Stimulated activated CD4-positive, alpha-beta T cell treated with anti-CD3 and anti-CD28 coated beads, Interleukin-15, amount 100 ng/mL, for 24 hours (primary cell): Measurements from ENCODE around the gene GORAB.

ENCODE experiments used
- DNase-seq: peaks from one replicate; pipeline ENCODE4 v3.0.0-alpha.2; 2020

Gene GORAB

DNA sequence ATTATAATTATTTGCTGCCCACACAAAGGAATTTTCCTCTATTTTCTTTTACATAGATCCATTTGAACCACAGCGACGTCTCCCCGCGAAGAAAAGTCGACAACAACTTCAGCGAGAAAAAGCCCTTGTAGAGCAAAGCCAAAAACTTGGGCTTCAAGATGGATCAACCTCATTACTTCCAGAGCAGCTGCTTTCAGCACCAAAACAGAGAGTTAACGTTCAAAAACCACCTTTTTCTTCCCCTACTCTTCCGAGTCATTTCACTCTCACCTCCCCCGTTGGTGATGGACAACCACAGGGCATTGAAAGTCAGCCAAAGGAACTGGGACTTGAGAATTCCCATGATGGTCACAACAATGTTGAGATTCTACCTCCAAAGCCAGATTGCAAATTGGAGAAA lies 7.2 kb downstream of the GORAB start:
- DNase-seq = no peak

DNA sequence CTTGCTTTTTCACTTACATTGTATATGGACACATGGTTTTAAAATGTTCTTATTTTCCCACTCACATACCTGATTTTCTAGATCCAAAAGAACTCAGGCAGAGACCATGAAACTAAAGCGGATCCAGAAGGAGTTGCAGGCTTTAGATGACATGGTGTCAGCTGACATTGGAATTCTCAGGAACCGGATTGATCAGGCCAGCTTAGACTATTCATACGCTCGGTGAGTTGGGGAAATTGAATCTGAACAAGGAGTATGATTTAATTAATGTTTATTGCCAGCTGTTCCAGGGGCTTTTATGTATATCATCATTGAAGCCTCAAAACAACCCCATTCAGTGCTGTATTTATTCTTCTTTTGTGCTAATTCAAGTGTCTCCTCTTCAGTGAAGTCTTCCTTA lies 12.7 kb downstream of the GORAB start:
- DNase-seq = no peak

DNA sequence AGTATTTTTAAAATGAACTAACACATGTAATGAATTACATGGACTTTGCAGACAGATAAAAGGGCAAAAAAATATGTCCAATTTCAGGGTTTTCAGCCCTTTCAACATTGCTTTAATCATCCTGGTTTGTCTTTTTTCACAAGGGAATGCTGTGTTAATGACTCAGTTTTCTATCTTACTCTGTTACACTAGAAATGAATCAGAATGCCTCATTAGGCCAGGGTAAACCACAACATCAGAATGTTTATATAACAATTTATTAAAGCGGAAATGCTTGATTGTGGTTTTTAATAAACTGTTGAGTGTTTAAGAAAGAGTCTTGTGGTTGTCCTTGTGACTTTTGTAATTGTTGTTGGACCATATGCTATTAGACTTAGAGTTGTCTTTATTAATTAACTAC lies 13.5 kb downstream of the GORAB start:
- DNase-seq = no peak

DNA sequence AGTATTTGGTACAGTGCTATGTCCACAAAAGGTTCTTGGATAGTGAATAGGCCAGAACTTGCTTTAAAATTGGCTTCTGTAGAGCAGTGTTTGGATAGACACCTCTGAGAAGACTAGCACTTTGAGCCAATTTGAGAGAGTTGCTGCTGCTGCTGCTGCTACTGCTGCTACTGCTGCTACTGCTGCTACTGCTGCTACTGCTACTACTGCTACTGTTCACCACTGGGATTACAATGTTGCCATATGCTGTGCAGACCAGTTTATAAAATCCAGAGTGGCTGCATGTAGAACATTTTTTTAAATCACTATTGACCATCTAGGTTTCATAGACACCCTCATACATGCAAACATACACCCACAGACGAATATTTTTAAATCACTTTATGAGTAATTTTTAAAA lies 15.3 kb downstream of the GORAB start:
- no peak for DNase-seq

DNA sequence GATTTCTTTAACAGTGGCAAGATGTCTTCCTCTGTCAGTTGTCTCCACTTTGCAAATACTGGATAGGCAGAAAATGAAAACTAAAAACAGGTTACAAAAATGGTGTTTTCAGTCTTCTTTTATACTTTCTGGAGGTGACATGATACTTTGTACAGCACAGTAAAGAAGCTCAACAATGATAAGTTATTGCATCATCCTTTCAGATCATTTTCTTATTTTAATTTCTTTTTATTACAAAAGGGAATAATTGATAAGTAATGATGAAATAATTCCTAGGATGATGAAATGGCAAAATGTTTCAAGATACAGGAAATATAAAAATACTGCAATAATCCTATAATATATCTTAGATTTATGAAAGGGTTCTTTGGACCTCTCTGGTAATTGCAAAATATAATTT lies 16.5 kb downstream of the GORAB start:
- DNase-seq = no peak

DNA sequence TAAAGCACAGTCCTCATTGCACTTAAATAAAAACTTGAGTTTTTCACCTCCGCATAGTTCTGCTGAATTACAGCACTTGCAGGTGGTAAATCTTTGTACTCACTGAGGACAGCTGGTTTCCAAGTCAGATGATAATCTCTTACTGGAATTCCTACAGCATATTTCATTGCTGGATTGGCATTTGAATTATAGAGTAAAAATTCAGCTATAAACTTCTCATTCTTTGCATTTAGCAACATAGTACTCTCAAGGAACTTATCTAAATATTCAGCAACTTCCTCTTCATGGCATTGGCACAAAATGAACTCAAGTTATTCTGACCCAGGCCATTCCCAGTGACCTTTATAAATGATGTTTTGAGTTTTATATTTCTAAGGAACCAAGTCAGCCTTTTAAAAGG lies 23.4 kb downstream of the GORAB start:
- DNase-seq = no peak

DNA sequence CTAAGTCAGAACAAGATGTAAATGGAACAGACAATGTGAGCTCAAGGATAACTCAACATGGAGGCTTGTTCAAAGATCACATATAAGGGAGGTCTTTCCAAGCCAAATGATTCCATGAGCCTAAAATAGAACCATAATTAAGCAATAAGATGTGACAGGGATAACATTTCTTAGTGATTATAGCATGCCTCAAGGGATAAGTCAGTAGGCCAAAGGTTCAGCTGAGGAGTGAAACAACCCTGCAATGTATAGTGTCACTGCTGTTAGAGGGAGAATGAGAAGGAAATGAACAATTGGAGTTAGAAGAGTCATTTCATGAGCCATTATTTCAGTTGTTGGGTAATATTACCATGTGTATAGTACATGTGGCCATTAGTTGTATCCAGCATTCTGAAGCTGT lies 25.0 kb downstream of the GORAB start:
- no peak for DNase-seq

DNA sequence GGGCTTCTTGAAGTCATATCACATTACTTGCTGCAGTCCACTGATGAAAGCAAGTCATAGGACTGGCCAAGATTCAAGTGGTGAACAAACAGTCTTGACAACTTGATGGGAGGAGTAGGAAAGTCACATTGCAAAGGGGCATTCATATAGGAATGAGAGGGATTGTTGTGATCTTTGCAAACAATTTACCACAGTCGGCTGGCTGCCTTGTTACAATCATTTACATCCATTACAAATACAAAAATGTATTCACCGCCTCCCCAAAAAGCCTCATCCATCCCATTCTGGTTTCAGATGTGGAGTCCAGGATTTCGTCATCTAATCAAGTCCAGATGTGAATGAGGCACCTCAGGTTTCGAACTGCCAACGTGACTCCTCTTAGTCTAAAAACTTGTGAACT lies 26.8 kb downstream of the GORAB start:
- no peak for DNase-seq

DNA sequence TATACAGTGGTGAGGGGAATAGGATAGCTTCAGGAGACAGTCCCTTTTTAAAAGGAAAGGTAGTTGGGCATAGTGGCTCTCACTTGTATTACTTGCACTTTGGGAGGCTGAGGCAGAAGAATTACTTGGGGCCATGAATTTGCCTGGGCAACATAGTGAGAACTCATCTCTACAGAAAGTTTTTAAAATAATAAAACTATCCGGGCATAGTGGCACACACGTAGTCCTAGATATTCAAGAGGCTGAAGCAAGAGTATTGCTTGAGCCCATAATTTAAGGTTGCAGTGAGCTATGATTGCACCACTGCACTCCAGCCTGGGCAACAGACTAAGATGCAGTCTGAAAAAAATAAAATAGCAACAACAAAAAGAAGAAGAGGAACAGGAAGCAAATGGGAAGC lies 27.2 kb downstream of the GORAB start:
- no peak for DNase-seq

DNA sequence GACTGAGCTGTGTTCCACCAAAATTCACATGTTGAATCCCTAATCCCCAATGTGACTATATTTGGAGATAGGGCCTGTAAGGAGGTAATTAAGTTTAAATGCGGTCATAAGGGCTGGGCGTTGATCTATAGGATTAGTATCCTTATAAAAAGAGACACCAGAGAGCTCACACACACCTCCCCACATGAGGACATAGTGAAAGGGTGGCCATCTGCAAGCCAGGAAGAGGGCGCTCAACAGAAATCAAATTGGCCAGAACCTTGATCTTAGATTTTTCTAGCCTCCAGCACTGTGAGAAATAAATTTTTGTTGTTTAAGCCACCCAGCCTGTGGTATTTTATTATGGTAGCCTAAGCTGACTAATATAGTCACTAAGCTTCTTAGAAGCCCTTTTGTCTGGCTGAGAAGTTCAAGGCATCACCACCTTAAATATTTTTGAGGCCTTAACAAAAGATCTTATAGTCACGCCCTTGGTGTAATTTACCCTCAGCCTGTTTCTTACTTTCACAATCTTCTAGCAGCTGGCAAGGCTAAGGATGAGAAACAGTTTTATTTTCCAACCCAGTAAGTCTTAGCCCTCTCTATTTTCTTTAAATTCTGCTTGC lies 28.8 kb downstream of the GORAB start:
- no peak for DNase-seq

DNA sequence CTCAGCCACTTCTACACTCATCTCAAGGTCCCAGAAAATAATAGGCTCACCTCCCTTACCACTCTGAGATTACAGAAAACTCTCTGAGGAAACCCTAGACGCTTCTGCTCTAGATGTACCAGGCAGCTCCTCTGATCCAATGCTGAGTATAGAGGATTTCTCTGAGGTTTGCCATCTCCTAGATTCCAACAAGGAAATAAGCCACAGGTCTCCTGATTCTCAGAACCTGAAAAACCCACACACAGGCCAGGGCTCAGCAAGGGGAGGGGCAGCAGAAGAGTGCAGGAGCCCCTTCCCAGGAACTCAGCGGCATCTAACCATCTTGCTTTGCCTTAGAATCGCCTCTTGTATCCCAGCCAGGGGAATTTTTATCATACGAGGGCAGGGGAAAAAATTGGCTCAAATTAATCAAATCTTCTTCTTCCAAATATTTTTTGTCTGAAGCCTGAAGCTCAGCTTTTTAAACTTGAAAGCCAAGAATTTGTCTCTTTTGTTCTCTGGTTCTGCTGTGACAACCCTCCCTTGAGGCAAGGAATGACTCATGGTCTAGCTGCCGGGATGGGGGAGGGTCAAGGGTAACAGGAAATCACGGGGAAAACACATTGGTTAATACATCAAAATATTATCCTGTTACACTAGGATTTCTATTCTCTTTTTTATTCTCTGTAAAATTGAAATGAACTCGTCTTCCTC lies 30.8 kb downstream of the GORAB start:
- DNase-seq = peak; percentile 22

DNA sequence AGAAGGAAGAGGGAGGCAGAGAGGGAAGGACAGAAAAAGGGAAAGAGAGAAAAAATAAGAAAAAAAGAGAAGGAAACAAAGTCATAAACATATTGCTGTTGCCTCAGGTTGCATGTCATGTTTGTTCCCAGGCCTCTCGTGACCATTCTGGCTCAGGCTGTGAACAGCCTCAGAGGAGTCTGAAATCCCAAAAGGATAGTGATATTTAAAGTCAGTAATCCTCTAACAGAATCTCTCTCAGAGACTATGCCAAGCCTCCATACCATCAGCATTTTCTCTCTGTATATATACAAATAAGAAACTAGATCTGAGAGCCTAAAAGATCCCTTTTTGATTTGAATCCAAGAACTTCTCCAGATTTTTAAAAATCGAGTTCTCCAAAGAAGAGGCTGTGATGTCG lies 35.2 kb downstream of the GORAB start:
- DNase-seq = no peak

DNA sequence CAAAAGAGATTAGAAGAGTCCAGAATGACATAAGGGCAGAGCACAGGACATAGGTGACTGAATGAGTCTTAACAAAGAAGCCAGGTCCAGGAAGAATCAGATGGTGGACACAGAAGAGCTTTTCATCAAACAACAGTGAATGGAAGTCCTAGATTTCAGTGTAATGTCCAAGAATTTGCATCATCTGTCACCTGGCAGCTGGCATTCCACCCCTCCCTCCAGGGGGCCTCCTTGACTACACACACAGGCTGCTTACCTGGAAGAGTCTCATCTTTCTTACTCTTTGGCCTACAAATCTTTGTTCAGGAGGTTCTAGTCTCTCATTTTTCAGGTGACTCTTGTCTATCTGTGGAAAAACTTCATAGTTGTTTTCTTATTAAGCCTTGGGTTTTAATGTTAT lies 36.2 kb downstream of the GORAB start:
- no peak for DNase-seq

DNA sequence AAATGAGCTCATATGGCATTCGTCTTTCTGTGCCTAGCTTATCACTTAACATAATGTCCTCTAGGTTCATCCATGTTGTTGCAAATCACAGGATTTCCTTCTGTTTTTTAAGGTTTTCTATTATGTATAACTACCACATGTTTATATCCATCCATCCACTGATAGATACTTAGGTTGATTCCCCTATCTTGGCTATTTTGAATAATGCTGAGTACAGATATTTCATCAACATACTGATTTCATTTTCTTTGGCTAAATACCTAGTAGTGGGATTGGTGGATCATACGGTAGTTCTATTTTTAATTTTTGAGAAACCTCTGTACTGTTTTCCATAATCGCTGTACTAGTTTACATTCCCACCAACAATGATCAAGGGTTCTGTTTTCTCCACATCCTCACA lies 45.0 kb downstream of the GORAB start:
- DNase-seq = no peak

DNA sequence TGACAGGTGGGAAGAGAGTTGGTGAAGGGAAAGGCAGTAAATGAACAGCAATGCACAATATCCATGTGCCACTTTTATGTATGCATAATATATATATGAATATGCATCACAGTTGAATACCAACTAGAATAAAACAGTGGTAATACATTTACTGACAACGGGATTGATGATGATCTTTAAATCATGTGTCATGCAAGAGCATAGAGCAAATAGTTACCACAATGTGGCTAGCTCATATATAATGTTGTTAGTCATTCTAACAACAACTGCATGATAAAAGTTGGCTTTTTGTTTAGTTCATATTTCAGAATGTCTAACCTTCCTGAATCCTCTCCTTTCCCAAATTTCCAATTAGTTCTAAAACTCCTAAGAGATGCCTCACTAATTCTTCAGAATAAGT lies 46.4 kb downstream of the GORAB start:
- no peak for DNase-seq

DNA sequence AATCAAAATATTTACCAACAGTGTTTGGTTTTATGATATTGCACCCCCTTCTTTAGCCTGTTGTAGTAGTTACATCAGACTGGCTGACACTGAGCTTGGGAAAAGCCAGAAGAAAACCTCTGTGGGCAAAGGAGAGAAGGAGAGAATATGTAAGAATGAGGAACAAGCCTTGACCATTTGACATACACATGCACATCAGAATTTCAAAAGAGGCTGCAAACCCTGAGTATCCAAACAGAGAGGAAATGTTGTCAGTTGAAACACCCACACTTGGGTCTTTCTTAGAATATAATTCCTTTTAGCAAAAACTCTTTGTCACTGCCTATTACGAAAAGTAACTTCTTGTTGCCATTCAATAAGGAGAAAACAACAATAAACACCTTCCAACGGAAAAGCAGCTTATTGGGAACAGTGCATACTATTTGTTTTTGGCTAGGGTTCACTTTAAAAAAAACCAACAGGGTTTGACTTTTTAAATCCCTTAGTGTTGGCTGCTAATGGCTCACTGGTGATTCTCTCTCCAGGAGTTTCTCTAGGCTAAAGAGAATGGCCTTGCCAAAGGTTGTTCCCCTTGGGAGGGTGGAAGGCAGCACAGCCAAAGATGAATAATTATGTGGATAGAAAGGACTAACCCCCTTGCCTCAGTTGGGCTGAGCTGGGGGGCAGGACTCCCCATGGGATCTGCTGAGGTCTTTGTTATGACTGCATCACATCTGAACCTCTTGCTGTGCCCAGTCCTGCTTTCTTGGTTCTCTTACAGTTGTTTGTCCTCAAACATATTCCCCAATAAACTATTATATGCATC lies 48.9 kb downstream of the GORAB start:
- DNase-seq = no peak

DNA sequence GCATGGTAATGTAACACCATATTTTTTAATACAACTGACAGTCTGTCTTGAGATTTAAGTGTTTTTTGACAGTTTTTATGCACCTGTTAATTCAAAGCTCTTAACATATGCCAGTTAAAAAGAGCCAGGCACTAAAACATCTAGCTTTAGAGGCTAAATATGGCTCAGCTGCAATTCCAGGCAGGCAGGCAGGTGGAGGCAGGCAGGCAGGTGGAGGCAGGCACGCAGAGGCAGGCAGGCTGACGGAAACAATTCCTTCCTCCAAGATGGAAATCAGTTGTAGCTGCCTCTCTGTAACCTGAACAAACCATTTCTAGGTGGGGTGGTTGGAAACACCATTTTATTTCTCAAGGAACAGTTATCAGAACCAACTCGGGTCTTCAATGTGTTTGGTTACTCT lies 51.2 kb downstream of the GORAB start:
- no peak for DNase-seq

DNA sequence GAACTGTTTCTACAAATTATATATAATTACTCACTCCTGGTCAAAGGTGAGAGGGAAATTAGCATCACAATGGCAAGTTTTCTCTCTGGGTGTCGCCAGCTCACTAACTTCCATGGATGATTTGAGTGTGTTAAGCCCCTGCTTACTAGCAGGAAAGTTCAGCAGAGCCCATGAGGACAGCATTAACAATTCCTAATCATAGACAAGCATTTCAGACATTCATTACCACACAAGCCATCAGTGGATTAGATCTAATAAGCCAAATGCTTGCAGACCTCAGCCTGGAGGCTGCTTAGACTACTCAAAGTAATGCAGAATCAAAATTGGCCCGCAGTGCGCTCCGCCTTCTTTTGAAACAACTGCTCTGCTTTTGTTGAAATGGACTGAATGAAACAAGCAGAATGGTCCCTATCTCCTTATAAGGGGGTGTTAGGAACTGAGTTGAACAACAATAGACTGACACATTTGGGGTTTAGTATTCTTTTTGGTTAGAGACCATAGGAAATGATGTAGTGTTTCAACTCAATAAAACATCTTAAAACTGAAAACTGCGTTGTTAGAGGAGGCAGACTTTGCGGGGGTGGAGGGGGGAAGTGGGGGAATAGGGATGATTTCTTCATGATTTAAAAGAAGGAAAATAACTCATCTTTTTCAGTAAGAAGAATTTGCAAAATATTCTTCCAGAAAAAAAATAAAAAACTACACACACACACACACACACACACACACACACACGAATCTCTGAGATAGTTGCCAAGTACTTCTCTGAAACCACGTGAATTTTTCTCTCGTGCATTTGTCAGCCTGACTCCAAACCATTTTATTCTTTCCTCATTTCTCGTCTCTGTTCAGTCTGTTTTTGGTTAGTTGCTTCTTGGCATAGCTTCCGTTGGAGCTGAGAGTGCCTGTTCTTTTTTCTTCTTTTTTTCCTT lies 54.6 kb downstream of the GORAB start:
- no peak for DNase-seq

DNA sequence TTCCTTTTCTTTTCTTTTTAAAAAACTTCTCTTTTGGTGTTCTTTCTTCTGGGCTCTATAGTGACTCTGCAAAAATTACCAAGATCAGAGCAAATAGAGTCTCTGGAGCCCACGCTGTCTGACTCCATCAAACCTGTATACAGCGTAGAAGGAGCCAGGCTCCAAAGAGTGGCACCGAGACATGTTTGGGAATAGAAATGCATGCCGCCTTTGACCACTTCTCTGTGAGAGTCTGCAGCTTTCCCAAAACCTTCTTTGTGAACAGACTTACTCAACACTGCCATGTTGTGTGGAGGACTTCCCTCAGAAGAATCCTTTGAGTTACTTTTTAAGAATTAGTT lies 55.3 kb downstream of the GORAB start:
- DNase-seq = no peak

DNA sequence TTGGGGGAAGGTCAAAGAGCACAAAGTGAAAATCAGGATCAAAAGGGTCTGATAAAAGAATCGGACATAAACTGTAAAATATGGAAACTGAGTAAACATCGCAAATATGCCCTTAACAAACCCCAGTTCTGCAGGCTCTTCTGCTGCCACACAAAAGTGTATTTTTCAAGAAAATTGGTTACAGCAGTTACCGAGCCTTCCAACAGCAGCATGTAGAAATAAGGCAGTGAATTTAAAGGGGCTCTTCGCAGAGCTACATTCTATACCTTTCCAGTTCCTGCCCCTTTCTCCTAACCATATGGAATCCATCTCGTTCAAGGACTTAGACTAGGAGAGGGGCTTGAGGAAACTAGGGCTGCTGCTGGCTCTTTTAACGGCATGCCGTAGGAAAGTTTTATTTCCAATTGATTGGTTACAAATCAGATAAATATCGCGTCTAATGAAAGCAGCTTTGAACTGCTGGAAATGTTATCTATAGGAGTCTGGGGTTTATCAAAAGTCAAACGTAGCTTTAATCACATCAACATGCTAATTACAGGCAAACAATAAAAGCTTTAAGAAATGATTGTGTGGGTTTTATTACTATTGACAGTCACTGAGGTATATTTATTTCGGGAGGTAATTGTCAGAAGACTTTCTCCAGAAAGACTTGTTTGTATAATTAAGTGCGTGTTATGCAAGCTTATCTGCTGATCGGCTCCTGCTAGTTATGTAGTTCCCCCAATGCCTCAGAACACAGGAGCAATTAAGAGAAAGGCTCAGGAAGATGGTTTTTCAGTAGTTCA lies 59.1 kb downstream of the GORAB start:
- no peak for DNase-seq

DNA sequence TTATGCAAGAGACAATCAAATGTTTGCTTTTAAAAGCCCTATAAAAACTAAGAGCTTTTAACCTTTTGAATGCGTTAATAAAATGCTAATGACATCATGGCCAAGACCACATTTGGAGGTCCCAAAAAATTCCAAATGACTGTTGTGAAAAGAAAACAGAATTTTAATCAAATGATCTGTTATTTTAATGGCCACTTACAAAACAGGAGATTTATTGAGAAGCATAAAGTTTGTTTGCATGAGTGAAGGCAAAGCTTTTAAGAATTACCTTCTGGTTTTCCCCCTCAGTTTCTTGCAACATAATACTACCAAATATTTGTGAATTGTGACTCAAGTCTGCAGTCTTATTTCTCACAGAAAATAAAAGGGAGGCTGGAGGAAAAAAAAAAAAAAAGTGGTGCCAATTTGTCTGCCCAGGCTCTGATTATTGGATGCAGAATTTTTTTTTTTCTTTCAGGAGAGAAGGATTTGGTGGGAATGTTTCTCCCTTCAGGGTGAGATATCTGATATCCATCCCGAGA lies 60.7 kb downstream of the GORAB start:
- DNase-seq = no peak
